Kidney capillary endothelial cell (primary cell): ENCODE data around the gene AP2S1.
"Not testable (repeated sequence)": the region's sequence is repeated elsewhere in the genome, so short reads cannot be mapped to it uniquely, and the experiment has no call there.

Experiments used
- DNase-seq: peaks from one replicate; pipeline ENCODE4 v3.0.0-alpha.2; 2018; ENCODE audit warnings: low spot score

AP2S1 gene

GRCh38 chr19:46804432-46804831 is 46.2 kb downstream of the AP2S1 start:
- DNase-seq: not testable (repeated sequence)

GRCh38 chr19:46803555-46803954 is 47.1 kb downstream of the AP2S1 start:
- DNase-seq: no peak

GRCh38 chr19:46802152-46802551 is 48.5 kb downstream of the AP2S1 start:
- DNase-seq: no peak

- DNase-seq: no peak
Measured at GRCh38 chr19:46798713-46799112, 51.9 kb downstream of the AP2S1 start.

GRCh38 chr19:46797881-46798280 is 52.8 kb downstream of the AP2S1 start:
- no peak for DNase-seq

- no peak for DNase-seq
Measured at GRCh38 chr19:46791944-46792343, 58.7 kb downstream of the AP2S1 start.

- no peak for DNase-seq
Measured at GRCh38 chr19:46789371-46789770, 61.3 kb downstream of the AP2S1 start.

GRCh38 chr19:46788968-46789338 is 61.7 kb downstream of the AP2S1 start:
- no peak for DNase-seq

- DNase-seq: peak; percentile 93
Measured at GRCh38 chr19:46788262-46788967, 62.2 kb downstream of the AP2S1 start, which contains the start of gene SLC1A5. TSS of gene SLC1A5 (minus strand) at chr19:46788594. CDS start at chr19:46787965, 629 bp downstream.
